Measurements from ENCODE around the gene ELL.

The ELL gene

GRCh38 chr19:18521692-18522123 lies at the start of gene ELL:
Gene ELL (minus strand): TSS chr19:18522070. CDS start chr19:18522055, 15 bp downstream.
- no peak for DNase-seq (ENCODE audit: low read depth)
- H3K4me3 ChIP-seq (ENCODE audit: control insufficient read depth, low read depth, low read length): peak within 1 kb of the TSS; percentile 73
- no peak for TF ChIP-seq CTCF (conservative IDR thresholded peaks at IDR 0.05; ENCODE audit: control insufficient read depth, insufficient read depth, low read depth, low read length)

- no peak for DNase-seq (ENCODE audit: low read depth)
These were observed 46.5 kb upstream of the ELL start for GRCh38 chr19:18568367-18568766.

GRCh38 chr19:18566953-18567352 lies 45.1 kb upstream of the ELL start:
- no peak overlapping the region for H3K4me3 ChIP-seq (ENCODE audit: control insufficient read depth, low read depth, low read length)
- DNase-seq (ENCODE audit: low read depth): no peak
- TF ChIP-seq CTCF (conservative IDR thresholded peaks at IDR 0.05; ENCODE audit: control insufficient read depth, insufficient read depth, low read depth, low read length): no peak

More at GRCh38 chr19:18568367-18568766, 46.5 kb upstream of the ELL start:
- no peak overlapping the region for H3K4me3 ChIP-seq (ENCODE audit: control insufficient read depth, low read depth, low read length)
- TF ChIP-seq CTCF (conservative IDR thresholded peaks at IDR 0.05; ENCODE audit: control insufficient read depth, insufficient read depth, low read depth, low read length): no peak

- DNase-seq (ENCODE audit: low read depth): peak; percentile 44
- H3K4me3 ChIP-seq (ENCODE audit: control insufficient read depth, low read depth, low read length): no peak overlapping the region
- no peak for TF ChIP-seq CTCF (conservative IDR thresholded peaks at IDR 0.05; ENCODE audit: control insufficient read depth, insufficient read depth, low read depth, low read length)
These were observed 40.2 kb upstream of the ELL start for GRCh38 chr19:18562086-18562485.

- no peak overlapping the region for H3K4me3 ChIP-seq (ENCODE audit: control insufficient read depth, low read depth, low read length)
- no peak for TF ChIP-seq CTCF (conservative IDR thresholded peaks at IDR 0.05; ENCODE audit: control insufficient read depth, insufficient read depth, low read depth, low read length)
- no peak for DNase-seq (ENCODE audit: low read depth)
These were observed 37.8 kb upstream of the ELL start for GRCh38 chr19:18559685-18560084.

- H3K4me3 ChIP-seq (ENCODE audit: control insufficient read depth, low read depth, low read length): peak overlapping the region; percentile 82
- no peak for TF ChIP-seq CTCF (conservative IDR thresholded peaks at IDR 0.05; ENCODE audit: control insufficient read depth, insufficient read depth, low read depth, low read length)
- no peak for DNase-seq (ENCODE audit: low read depth)
These were observed 36.7 kb upstream of the ELL start for GRCh38 chr19:18558604-18559003.

GRCh38 chr19:18558202-18558555 lies 36.3 kb upstream of the ELL start:
- DNase-seq (ENCODE audit: low read depth): no peak
- peak overlapping the region; percentile 82 for H3K4me3 ChIP-seq (ENCODE audit: control insufficient read depth, low read depth, low read length)
- TF ChIP-seq CTCF (conservative IDR thresholded peaks at IDR 0.05; ENCODE audit: control insufficient read depth, insufficient read depth, low read depth, low read length): no peak
